ENCODE data around the gene SSR1. TPM values are rescaled to one million over a fixed set of nuclear protein-coding genes. Genes with fewer than 3 reads are reported as not detected.
A peak's percentile ranks its signal among the peaks of the same experiment; 100 is the strongest.

The SSR1 gene
- total and polyA plus RNA-seq, 9 of the 15 experiments (the other 6 are each of a cell fraction or from before 2014, with no cell fraction given): 87.7 to 220 (median 144) TPM

DNA sequence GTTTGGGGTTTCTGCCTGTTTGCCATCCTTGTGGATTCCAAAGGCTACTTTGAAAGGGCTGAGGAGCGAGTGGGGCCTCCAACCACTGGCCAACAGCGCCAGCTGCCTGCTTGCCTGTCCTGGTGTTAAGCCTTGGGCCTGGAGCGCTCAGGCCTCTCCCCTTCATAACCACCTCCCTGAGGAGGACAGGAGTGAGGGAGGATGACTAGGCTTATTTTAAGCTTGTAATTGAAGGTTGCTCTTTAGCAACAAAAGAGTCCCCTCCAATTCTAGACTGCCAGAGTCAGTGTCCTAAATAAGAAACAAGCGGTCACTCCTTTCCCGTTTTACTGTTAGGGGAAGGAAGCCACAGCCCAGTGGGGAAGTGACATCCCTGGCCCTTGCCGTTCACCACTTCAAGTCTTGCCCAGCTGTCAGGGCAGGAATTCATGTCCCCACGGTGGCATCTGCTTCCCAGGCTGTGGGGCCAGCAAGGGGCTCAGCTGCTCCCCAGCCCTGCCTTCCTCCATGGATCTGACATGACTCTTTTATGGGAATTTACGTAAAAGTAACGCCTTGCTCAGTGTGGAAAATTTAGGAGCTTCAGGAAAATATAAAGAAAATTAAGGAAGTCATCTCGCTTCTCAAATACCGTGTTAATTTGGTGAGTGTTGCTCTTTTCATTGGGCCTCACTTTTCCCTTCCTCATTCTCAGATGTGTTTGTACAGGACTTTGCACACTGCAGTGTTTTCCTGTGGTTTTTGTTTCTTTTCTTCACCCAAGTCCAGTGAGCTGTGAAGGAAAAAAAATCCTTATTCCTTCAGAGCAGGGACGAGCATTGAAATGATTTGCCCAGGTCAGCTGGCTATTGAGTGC, 57.8 kb downstream of the SSR1 start:
- H3K4me1 ChIP-seq (replicated peaks in 1 of 2; ENCODE audit: control insufficient read depth in 2 of 2, insufficient read depth in 2 of 2, low read length in 2 of 2): peaks cover 21 to 25% of the 10 kb centered on the region in 2 experiments; a peak in 4 of 5 replicates
- peak overlapping the region; percentile 13 to 81 for H3K9ac ChIP-seq (ENCODE audit: insufficient read depth in 1 of 2, low read depth in 2 of 2, low read length in 2 of 2)
- ATAC-seq: peak; percentile 90
- in situ Hi-C loops (cut with MboI): no loop called here
- peaks cover 22% of the 10 kb centered on the region; the same call in 2 of the 3 replicates for H3K36me3 ChIP-seq (ENCODE audit: control insufficient read depth, insufficient read depth, low read length)
- H3K9me3 ChIP-seq (replicated peaks; ENCODE audit: control insufficient read depth, insufficient read depth, low read depth, low read length): no peaks in the 10 kb centered on the region
- no peaks in the 10 kb centered on the region for H3K9me1 ChIP-seq (ENCODE audit: control insufficient read depth, insufficient read depth, low read length)
- H3K79me2 ChIP-seq (ENCODE audit: control insufficient read depth, insufficient read depth, low read length): no peaks in the 10 kb centered on the region
- DNase-seq (ENCODE audit: extremely low read depth in 1 of 4, low spot score in 3 of 4): peak in 3 of 4 experiments; percentile 41 to 73 (median 71)
- intact Hi-C loops (cut with micrococcal nuclease): loop anchor here (5.0 kb wide), 1 partner anchor 698 kb away; no protein-coding TSS in a partner anchor
- H3K27ac ChIP-seq (ENCODE audit: extremely low read depth, low read depth, low read length): peak overlapping the region; percentile 38; the same call in 2 of the 3 replicates
- BruUV-seq (replicated peaks): no TSS peak
- CTCF ChIA-PET (ENCODE audit: low intra/inter-chr PET ratio): no interaction called here
- no peaks in the 10 kb centered on the region for H4K20me1 ChIP-seq (replicated peaks; ENCODE audit: control insufficient read depth, insufficient read depth, low read length)
- 50% methylated on average over 12 of the region's 12 CpGs for WGBS (ENCODE audit: insufficient coverage, low coverage, missing lambda C conversion rate)
- H3K27me3 ChIP-seq (ENCODE audit: control insufficient read depth in 2 of 2, insufficient read depth in 2 of 2, low read length in 2 of 2): no peaks in the 10 kb centered on the region
- H3K4me3 ChIP-seq: no peak overlapping the region
- H3K4me2 ChIP-seq (ENCODE audit: insufficient read depth, low read length): peak overlapping the region; percentile 20; the same call in 1 of the 2 replicates
- peak; percentile 86 for FAIRE-seq
- POLR2A ChIA-PET: interaction anchor here (0.5 to 1.5 kb wide), 8 partner anchors 10 to 499 kb away, joined by 3 to 7 read pairs (median 3); partner anchors contain the start of gene SSR1
- H2AFZ ChIP-seq (ENCODE audit: low read depth, low read length): peak overlapping the region; percentile 79
- TF ChIP-seq XRCC5 (IDR thresholded peaks at IDR 0.05; ENCODE audit: low read depth, low read length): no peak
- TF ChIP-seq, protein P1, sequence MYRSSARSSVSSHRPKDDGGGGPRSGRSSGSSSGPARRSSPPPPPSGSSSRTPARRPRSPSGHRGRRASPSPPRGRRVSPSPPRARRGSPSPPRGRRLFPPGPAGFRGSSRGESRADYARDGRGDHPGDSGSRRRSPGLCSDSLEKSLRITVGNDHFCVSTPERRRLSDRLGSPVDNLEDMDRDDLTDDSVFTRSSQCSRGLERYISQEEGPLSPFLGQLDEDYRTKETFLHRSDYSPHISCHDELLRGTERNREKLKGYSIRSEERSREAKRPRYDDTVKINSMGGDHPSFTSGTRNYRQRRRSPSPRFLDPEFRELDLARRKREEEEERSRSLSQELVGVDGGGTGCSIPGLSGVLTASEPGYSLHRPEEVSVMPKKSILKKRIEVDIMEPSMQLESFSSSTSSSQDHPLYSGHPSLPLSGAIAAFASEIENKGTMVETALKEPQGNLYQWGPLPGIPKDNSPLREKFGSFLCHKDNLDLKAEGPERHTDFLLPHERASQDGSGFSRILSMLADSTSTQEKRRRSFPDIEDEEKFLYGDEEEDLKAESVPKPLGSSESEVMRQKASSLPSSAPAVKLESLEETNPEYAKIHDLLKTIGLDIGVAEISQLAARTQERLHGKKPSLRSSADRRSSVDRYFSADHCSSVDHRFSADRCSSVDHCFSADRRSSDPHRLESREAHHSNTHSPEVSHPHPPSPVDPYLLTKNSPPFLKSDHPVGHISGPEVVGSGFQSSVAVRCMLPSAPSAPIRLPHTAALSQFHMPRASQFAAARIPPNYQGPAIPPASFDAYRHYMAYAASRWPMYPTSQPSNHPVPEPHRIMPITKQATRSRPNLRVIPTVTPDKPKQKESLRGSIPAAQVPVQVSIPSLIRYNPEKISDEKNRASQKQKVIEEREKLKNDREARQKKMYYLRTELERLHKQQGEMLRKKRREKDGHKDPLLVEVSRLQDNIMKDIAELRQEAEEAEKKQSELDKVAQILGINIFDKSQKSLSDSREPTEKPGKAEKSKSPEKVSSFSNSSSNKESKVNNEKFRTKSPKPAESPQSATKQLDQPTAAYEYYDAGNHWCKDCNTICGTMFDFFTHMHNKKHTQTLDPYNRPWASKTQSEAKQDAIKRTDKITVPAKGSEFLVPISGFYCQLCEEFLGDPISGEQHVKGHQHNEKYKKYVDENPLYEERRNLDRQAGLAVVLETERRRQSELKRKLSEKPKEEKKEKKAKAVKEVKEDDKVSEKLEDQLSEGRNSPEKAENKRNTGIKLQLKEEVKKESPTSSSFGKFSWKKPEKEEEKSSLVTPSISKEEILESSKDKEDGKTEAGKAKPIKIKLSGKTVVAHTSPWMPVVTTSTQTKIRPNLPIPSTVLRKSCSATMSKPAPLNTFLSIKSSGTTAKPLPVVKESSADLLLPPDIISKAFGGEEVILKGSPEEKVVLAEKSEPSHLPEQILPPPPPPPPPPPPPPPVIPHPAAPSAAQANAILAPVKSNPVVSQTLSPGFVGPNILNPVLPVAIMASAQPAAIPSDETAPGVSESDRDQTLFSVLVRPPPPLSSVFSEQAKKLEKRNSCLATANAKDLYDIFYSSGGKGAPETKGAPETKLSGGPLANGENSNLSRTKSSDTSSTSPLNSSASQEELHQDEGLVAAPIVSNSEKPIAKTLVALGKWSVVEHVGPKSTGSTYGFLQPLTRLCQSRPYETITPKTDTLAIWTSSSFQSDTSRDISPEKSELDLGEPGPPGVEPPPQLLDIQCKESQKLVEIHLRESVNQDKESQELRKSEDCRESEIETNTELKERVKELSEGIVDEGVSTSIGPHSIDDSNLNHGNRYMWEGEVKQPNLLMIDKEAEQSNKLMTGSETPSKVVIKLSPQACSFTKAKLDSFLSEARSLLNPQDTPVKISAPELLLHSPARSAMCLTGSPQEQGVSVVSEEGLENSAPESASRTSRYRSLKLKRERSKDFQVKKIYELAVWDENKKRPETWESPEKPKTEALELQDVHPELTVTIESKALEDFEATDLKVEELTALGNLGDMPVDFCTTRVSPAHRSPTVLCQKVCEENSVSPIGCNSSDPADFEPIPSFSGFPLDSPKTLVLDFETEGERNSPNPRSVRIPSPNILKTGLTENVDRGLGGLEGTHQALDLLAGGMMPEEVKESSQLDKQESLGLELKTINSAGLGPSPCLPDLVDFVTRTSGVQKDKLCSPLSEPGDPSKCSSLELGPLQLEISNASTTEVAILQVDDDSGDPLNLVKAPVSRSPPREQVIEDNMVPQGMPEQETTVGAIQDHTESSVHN (IDR thresholded peaks at IDR 0.05; ENCODE audit: borderline replicate concordance in 1 of 2, low read depth in 1 of 2): no peak
- no peak for TF ChIP-seq NFYB (IDR thresholded peaks at IDR 0.05; ENCODE audit: extremely low read depth, insufficient read length)
- TF ChIP-seq, protein P2, sequence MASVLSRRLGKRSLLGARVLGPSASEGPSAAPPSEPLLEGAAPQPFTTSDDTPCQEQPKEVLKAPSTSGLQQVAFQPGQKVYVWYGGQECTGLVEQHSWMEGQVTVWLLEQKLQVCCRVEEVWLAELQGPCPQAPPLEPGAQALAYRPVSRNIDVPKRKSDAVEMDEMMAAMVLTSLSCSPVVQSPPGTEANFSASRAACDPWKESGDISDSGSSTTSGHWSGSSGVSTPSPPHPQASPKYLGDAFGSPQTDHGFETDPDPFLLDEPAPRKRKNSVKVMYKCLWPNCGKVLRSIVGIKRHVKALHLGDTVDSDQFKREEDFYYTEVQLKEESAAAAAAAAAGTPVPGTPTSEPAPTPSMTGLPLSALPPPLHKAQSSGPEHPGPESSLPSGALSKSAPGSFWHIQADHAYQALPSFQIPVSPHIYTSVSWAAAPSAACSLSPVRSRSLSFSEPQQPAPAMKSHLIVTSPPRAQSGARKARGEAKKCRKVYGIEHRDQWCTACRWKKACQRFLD (CRISPR knock-in tag; IDR thresholded peaks at IDR 0.05): no peak
- TF ChIP-seq, protein P3, sequence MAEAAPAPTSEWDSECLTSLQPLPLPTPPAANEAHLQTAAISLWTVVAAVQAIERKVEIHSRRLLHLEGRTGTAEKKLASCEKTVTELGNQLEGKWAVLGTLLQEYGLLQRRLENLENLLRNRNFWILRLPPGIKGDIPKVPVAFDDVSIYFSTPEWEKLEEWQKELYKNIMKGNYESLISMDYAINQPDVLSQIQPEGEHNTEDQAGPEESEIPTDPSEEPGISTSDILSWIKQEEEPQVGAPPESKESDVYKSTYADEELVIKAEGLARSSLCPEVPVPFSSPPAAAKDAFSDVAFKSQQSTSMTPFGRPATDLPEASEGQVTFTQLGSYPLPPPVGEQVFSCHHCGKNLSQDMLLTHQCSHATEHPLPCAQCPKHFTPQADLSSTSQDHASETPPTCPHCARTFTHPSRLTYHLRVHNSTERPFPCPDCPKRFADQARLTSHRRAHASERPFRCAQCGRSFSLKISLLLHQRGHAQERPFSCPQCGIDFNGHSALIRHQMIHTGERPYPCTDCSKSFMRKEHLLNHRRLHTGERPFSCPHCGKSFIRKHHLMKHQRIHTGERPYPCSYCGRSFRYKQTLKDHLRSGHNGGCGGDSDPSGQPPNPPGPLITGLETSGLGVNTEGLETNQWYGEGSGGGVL (CRISPR knock-in tag; IDR thresholded peaks at IDR 0.05): no peak
